Measurements from ENCODE around the gene PRPF19. TPM values are rescaled to one million over a fixed set of nuclear protein-coding genes. Genes with fewer than 3 reads are reported as not detected.

PRPF19 gene
- total and polyA plus RNA-seq, 2 of the 4 experiments (the other 2 are of a cell fraction): 29.8 to 50.4 TPM

GRCh38 chr11:60890696-60891095 is 15.7 kb downstream of the PRPF19 start:
- H4K91ac ChIP-seq (ENCODE audit: insufficient read depth, low read depth, low read length): no peak overlapping the region
- H3K27me3 ChIP-seq (ENCODE audit: control insufficient read depth, insufficient read depth, low read length): no peaks in the 10 kb centered on the region
- no peak overlapping the region for H3K56ac ChIP-seq (ENCODE audit: extremely low read depth, insufficient read depth, low read length)
- H3K9me1 ChIP-seq (ENCODE audit: insufficient read depth, low read length): no peaks in the 10 kb centered on the region
- H3K9ac ChIP-seq (ENCODE audit: low read depth, low read length): no peak overlapping the region
- no TSS peak for BruUV-seq (replicated peaks)
- no peak overlapping the region for H2AK9ac ChIP-seq (replicated peaks; ENCODE audit: low read depth, low read length, poor library complexity)
- H2AK5ac ChIP-seq (ENCODE audit: low read depth, low read length): no peak overlapping the region
- H4K20me1 ChIP-seq (ENCODE audit: insufficient read depth, low read length): no peaks in the 10 kb centered on the region; the same call in 1 of the 2 replicates
- ATAC-seq (ENCODE audit: low read depth) (no peak), DNase-seq (no peak)
- no peak overlapping the region for H3K4me3 ChIP-seq (ENCODE audit: insufficient read depth, low read depth, low read length)
- H2BK15ac ChIP-seq (ENCODE audit: low read depth, low read length): no peak overlapping the region
- H3K27ac ChIP-seq (ENCODE audit: insufficient read depth, low read length): no peak overlapping the region
- H2AFZ ChIP-seq (replicated peaks; ENCODE audit: low read length, poor library complexity): no peak overlapping the region
- in situ Hi-C loops (cut with MboI; ENCODE audit: low sequenced_read_pairs): loop anchor here (5.0 kb wide), 1 partner anchor 53 kb away; no protein-coding TSS in a partner anchor
- TF ChIP-seq SMC3 (IDR thresholded peaks at IDR 0.05; ENCODE audit: low read depth, low read length) (no peak), RAD21 (IDR thresholded peaks at IDR 0.05; ENCODE audit: low read length) (no peak), POLR2A (IDR thresholded peaks at IDR 0.05; ENCODE audit: low read depth, low read length) (no peak), RCOR1 (IDR thresholded peaks at IDR 0.05; ENCODE audit: insufficient replicate concordance, low read length) (no peak), NFE2L2 (IDR thresholded peaks at IDR 0.05; ENCODE audit: low read depth, low read length) (no peak), MXI1 (IDR thresholded peaks at IDR 0.05; ENCODE audit: borderline replicate concordance, low read depth, low read length) (no peak), FOS (IDR thresholded peaks at IDR 0.05; ENCODE audit: low read depth, low read length) (no peak), CHD1 (IDR thresholded peaks at IDR 0.05; ENCODE audit: low read depth, low read length) (no peak), RFX5 (IDR thresholded peaks at IDR 0.05; ENCODE audit: low read depth, low read length) (no peak), CEBPB (IDR thresholded peaks at IDR 0.05; ENCODE audit: low read depth, low read length) (no peak)
- intact Hi-C loops (cut with micrococcal nuclease): no loop called here
- H3K36me3 ChIP-seq (ENCODE audit: control insufficient read depth, insufficient read depth, low read length): peaks cover 9% of the 10 kb centered on the region
- dilution Hi-C loops (cut with HindIII; ENCODE audit: low sequenced_read_pairs, unreplicated experiment): no loop called here
- no peak overlapping the region for H3K23ac ChIP-seq (ENCODE audit: low read depth, low read length)
- H3K79me1 ChIP-seq (ENCODE audit: low read depth in 1 of 2, low read length in 2 of 2): no peaks in the 10 kb centered on the region; a peak in 2 of 4 replicates
- WGBS, 2 experiments (ENCODE audit: extremely low coverage in 2 of 2, insufficient read length in 1 of 2): no CpG with 5 or more reads among the region's 5 CpGs
- no peak overlapping the region for H3K18ac ChIP-seq (ENCODE audit: low read depth, low read length)
- no peak overlapping the region for H2BK20ac ChIP-seq (ENCODE audit: low read depth, low read length)
- no peak overlapping the region for H2BK5ac ChIP-seq (ENCODE audit: low read depth, low read length, poor library complexity, severe bottlenecking)
- ChIA-PET CTCF (no interaction called here), POLR2A (ENCODE audit: unreplicated experiment) (no interaction called here)
- H2BK120ac ChIP-seq (ENCODE audit: low read depth, low read length): no peak overlapping the region
- H4K8ac ChIP-seq (ENCODE audit: low read depth in 2 of 2, low read length in 2 of 2): no peak overlapping the region
- H3K14ac ChIP-seq (replicated peaks; ENCODE audit: low read depth, low read length): no peak overlapping the region
- no peaks in the 10 kb centered on the region for H3K9me3 ChIP-seq (ENCODE audit: control insufficient read depth, insufficient read depth, low read length)
- no peak overlapping the region for H3K4me2 ChIP-seq (ENCODE audit: low read depth, low read length)
- H3K4me1 ChIP-seq (ENCODE audit: control insufficient read depth, insufficient read depth, low read length): no peaks in the 10 kb centered on the region
- H3K4ac ChIP-seq (ENCODE audit: low read depth, low read length): no peak overlapping the region
- no peak overlapping the region for H4K5ac ChIP-seq (ENCODE audit: low read depth, low read length)
